HG03575 (cell line): ENCODE measurements around the gene QKI.

ENCODE experiments used
- ATAC-seq: cut with Tn5 transposase; IDR thresholded peaks from one replicate; pipeline ENCODE4 v1.9.1; 2021; ENCODE audit not compliant: unreplicated experiment, insufficient number of reproducible peaks, low FRiP score; ENCODE audit errors: extremely low read depth

Gene QKI

DNA sequence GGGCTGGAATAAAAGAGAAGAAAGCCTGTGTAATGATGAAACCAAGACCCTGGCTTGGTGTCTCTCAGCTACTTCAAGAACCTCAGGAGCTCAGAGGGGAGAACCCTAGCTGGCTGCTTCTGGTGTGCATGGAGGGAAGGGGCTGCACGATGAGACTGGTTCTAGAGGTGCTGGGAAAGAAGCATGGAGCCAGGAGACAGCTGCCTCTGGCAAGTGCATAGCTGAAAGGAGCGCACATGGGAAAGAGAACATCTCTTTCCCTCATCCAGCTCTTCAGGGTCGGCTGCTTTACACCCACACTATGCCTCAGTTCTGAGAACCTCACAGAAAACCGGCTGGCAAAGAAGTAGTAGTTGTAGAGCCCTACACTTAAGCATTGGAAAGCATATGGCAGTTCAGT lies 139.5 kb downstream of the QKI start:
- no peak for ATAC-seq

DNA sequence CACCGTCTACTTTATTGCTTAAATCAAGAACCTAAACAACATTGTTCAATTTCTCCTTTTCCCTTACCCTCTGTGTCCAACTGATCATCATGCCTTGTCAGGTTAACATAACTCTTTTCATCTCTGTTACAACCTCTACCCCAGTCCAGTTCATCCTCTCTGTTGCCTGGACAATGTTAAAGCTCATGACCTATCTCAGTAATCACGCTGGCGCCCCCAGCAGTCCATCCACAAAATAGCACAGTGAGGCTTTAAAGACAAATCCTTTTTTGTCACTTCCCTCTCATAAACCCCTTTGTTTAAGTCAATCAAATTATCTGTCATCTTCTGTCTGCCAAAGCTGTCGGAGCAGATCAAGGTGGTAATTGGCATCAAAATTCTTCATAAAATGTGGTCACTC lies 140.1 kb downstream of the QKI start:
- no peak for ATAC-seq

DNA sequence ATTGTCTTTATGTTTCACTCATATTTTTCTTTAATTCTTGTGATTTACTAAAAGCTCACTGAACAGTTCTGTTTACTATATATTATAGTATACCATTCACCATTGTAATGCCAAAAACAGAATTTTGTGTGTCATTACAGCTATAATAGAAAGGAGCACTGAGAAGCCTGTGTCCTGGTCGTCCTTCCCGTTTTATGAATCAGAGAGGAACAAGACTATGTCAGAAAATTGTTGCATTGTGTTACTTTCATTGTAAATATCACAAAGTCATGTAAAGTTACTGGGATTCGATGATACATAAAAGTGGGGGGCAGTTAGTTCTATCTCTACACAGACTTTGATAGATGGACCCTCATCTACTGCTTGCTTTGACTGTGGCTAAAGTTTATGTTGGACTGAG lies 145.1 kb downstream of the QKI start:
- ATAC-seq = no peak

DNA sequence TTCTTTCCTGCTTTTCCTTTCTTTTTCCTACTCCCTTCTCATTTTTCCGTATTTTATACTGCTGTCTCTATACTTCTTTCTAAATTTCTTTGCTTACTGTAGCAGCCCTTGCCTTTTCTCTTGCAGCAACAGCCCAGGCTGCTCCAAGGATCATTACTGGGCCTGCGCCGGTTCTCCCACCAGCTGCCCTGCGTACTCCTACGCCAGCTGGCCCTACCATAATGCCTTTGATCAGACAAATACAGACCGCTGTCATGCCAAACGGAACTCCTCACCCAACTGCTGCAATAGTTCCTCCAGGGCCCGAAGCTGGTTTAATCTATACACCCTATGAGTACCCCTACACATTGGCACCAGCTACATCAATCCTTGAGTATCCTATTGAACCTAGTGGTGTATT lies 148.8 kb downstream of the QKI start:
- no peak for ATAC-seq

DNA sequence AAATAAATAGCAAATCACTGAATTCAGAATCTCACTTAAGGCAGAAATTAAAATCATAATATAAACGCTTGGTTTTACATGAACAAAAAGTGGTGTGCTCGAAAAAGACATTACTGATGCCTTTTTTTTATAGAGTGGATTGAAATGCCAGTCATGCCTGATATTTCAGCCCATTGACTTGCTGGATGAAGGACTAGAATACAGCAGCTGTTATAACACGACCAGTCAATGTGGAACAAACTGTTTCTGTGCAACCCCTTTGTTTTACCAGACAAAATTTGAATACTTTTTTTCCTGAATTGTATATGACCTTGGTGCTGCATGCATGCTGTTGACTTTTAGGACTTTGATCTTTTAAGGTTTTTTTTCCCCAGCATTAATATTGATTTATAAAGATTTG lies 150.0 kb downstream of the QKI start:
- ATAC-seq = no peak

DNA sequence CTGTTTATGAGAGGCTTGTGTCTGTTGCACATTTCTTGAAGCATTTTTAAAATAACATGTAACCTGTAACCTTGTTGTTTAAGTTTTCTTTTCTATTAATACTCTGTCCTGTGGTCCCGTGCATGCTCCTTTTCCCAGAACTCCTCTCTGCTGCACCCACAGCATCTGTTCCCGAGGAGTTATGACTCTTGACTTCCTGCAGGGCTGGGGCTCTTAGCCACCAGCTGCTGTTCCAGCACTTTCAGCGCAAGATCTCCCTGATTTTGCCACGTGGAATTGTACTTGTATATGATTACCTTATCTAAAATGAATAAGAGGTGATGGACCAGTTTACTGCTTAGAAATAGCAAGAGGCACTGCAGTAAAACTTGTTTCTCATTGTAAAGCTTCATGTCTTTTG lies 150.6 kb downstream of the QKI start:
- no peak for ATAC-seq

DNA sequence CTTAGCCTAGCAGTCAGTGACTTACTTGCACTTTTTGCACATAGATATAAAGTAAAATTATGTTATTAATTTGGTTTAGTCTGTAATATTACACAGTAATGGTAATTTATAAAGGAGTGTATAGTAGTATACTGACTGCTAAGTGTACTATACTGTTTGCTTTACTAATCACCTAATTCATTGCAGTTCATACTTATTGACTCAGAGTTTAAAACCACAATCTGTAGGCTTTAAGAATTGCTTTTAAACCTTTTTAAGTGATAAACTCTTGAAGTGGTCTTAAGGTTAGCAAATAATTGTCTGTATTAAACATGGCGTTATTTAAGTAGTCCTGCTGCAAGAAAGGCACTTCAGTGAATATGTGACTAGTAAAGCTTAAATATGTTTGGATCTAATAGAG lies 151.5 kb downstream of the QKI start:
- ATAC-seq = no peak

DNA sequence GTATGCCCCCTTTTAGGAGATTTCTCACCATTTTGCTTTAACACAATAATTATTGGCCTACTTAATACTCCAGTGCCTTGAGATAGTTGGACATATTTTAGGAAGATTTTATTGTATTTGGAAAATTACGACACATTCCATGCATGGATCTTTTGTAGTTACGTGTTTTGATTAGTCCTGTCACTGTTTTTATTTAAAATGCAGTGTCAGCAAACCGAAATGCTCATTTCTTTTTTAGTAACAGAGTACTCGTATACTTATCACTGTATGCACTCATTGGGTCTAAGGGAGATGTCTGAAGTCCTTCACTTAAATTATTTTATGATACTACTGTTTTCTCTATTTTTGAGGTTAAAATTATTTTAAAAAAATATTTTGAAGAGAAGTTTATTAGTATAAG lies 153.8 kb downstream of the QKI start:
- ATAC-seq = no peak

DNA sequence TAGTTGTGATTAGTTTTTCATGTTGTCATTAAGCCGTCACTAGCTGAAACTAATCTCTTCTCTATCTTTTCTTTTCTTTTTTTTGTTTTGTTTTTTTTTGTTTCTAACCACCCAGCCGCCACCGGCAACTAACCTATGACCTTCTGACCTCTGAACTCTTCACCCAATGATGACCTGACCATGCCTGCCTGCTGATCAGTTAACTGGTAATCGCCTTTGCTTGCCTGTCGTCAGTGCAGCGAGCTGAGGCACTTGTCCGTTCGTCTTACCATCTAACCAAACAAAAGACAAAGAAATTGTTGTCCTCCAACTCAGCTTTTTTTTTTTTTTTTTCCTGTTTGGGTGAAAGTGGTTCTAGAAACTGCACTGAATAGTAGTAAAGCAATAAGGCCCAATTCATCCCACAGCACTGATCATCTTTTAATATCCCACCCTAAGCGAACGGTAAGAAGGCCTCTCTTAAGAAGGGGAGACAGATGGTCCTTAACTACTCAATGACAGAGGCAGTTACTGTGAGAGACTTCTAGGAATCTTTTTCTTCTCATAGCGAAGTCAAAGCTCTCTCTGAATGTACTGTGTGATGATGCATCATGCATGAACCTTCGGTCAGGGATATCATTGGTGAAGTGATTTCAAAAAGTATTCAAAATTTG lies 156.2 kb downstream of the QKI start:
- ATAC-seq = no peak

DNA sequence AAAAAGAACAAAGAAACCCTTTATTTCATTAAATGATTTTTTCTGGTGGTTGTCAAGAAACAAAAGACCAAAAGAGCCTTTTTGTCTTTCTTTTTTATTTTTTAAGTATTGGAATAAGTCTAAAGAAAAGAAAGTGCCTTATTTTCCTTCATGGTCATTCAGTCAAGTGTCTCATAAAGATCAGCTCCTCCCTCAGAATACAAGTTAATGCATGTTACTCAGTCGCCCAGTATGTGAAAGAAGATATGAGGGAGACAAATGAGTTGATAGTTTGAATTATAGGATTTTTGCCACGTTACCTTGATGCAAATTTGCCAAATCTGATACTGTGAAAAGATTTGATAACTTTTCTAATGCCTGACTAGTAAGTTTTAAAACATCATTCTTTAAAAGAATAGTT lies 157.2 kb downstream of the QKI start:
- no peak for ATAC-seq

DNA sequence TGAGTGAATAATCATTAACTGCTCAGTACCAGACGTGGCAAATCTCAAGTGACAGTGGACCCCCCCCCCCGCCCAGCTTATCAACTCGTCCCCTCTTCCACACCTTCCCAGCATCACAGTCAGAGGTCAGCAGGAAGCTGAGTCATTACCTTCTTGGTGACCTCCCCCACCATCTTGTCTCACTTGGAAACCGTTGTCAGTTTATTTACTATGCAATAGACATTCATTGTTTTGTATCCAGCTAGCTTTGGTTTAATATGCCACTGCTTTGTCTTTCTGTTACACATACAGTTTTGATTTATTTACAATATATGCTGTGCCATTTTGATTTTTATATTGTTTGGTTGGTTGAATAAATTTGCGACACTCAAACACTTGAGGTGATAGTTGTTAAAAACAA lies 158.1 kb downstream of the QKI start:
- ATAC-seq = no peak

DNA sequence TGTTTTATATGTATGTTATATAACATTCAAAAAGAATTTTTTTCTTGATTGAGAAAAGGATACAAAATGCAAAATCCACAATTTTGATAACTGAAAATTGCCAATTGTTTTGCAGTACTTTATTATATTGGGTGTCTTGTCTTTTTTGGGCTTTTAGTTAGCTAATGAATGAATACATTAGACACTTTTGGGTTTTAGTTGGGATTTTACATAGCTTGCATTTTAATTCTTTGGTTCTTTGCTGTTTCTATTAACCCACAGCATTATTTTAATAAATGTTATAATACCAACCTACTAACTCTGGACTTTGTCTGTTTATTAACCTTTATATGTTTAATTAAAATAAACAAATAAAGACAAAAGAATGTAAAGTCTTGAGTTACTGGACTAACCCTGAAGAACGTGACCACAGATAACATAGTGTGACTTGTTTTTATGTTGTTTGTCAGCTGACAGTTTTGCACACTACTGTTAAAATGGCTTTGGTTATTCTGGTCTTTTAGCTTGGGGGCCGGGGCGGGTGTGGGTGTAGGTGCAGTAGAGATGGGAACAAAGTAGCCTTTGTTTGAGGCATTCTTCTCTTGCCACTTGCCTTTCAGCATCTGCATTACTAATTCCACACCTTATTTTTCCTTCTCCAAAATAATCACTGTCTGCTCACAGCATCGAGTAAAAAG lies 159.1 kb downstream of the QKI start:
- ATAC-seq = no peak

DNA sequence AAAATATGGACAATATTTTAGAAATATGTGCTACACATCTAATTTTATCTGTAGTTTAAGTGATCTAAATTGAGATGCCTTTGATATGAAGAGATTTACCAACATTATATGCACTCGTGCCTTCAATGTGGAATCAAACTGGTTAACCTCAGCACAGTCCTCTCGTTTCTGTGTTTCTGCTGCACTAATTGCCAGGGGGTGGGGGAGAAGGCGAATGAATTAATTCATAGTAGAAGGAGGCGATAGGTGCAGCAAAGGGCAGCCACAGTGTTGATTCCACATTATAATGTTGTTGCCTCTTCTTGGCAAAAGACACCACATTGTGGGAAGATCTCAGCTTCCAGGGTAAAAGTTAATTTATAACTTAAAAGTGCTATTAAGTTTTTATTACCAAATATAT lies 161.6 kb downstream of the QKI start:
- no peak for ATAC-seq

DNA sequence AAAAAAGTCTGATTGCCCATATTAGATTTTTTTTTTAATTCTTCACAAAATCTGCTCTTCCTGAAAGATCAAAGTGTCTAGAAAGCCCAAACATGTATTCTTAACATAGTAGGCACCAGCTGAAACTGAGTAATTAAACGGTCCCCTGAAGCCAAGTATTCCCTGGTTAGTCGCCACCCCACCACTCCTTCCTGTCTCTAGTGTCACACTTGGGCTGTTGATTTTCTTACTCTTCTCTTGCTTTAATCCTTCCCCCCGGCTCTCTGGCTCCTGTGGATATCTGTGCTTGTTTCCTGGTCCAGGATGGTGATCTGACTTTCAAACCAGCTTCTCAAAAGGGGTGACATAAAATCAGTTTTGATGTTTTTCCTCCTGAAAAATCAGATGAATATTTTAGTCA lies 162.9 kb downstream of the QKI start:
- ATAC-seq = no peak

DNA sequence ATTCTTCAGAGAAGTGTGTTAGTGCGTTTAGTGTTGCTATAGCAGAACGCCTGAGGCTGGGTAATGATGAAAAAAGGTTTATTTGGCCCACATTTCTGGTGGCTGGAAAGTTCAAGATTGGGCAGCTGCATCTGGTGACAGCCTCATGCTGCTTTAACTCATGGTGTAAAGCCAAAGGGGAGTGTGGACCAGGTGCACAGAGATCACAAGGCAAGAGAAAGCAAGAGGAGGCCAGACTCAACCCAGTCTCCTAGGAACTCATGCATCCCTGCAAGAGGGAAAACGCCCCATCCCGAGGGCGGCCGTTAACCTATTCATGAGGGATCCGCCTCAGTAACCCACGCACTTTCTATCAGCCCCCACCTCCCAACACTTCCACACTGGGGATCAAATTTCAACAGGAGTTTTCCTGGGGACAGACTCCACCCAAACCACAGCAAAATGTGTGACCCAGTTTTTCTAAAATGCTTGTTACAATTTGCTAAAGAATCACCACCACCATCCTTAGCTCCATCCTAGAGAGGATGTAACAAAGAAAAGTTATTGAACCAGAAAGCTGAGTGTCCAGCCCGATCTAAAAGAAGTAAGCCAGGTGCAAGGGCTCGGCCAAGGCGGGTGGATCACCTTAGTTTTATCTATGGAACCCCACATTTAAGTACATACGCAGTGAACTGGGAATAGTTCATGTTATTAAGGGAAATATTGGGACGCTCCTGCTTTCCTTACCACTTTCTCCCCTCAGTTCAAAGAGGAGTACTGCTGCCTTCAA lies 164.8 kb downstream of the QKI start:
- ATAC-seq = no peak

DNA sequence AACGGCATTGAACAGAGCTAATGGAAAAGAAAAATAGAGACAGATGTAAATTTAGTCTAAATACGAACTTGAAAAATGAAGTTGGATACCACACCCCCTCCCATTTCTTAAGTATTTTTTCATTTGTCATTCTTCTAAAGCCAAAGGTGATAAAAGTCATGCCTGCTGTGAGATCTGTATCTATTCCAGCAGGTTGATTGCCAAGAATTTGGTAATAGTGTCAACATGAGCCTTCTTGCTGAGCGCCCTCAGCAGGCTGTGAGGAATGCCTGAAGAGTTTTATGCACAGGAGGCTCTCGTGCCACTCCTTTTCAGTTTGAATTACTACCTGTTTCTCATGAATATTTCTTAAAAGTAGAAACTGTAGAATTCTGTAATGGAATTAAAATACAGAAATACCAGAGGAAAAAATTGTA lies 165.4 kb downstream of the QKI start:
- ATAC-seq = no peak

DNA sequence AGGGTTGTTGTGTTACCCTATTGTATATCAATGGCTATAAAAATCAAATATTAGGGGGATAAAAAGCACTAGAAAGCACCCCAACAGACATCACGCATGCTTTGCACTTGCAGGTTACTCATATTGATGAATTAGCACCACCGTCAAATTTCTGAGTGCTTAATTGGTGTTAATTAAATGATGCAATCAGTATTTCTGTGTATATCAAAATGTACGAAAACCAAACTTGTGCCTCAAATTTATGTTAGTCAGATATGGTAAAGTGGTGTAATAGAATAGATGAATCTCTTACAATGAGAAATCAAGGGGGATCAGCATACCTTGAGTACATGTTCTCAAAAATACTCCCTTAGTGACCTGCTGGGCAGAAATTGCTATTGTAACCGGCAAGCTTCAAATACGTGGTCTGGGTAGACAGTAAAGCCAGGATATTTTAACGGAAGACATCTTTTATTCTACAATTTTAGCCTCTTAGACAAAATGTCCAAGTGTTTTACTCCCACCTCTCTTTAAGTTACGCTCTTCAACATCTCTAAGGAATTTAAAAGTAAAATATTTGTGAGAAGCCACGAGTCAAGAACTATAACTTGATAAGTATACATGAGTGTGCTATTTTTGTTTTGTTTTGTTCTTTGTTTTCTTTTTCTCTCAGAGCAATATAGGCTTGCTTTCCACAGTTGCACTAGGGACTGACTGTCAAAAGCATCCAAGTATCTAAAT lies 166.0 kb downstream of the QKI start:
- ATAC-seq = no peak

DNA sequence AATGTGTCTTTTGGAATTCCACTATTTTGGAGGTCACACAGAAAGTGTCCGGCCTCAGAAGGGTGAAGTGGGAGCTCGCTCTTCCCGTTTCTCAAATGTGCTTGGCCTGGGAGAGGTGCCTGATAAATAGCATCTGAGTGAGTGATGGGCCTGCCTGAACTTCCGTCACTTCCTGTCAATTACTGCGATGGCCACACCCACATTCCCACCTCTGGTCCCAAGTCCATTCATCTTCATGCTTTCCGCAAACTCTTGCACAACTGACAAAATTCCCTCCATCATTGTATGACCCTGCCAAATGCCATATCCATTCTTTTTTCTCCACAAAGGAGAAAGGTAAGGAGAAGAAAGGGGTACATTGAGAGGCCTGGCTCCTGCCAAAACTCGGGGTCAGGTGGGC lies 169.0 kb downstream of the QKI start:
- ATAC-seq = no peak

DNA sequence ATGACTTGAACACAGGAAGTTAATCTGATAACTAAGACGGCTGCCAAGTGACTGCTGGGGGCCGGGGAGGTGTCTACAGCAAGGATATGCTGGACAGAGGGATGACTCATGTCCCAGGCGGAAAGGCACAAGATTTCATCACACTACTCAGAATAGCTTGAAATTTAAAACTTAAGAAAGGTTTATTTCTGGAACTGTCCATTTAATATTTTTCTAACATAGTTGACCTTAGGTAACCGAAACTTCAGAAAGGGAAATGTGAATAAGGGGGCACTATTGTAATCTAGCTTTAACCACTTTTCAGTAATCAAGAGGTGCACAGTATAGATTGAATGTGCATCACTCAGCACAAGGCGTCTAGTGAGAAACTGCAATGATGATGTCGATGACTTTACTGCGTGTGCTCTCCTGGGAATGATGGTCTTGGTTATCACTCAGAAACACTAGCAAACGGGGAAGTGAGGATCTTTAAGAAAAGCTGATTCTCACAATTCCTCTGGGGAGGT lies 171.5 kb downstream of the QKI start:
- no peak for ATAC-seq

DNA sequence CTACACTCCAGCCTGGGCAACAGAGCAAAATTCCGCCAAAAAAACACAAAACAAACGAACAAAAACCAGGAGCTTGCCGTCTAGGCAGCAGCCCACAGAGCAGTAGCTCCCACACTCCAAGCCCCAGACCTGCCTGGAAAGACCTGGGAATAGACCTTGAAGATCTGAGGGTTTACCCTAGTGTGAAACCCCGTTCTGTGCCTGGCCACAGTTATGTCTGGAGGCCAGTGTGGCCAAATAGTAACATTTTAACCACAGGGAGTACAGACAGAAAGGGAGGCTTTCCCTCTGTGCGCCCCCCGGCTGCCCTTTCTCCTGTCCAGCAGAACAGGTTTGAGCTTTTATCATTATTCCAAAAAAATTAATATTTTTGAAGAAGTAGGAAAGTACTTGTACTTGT lies 172.4 kb downstream of the QKI start:
- ATAC-seq = no peak
